GM21723 (cell line): Measurements from ENCODE around the gene ARFGAP1.

Experiments
- ATAC-seq: cut with Tn5 transposase; IDR thresholded peaks from one replicate; pipeline ENCODE4 v1.9.1; 2021; ENCODE audit warnings: mild to moderate bottlenecking, moderate library complexity; ENCODE audit not compliant: unreplicated experiment

ARFGAP1 gene

DNA sequence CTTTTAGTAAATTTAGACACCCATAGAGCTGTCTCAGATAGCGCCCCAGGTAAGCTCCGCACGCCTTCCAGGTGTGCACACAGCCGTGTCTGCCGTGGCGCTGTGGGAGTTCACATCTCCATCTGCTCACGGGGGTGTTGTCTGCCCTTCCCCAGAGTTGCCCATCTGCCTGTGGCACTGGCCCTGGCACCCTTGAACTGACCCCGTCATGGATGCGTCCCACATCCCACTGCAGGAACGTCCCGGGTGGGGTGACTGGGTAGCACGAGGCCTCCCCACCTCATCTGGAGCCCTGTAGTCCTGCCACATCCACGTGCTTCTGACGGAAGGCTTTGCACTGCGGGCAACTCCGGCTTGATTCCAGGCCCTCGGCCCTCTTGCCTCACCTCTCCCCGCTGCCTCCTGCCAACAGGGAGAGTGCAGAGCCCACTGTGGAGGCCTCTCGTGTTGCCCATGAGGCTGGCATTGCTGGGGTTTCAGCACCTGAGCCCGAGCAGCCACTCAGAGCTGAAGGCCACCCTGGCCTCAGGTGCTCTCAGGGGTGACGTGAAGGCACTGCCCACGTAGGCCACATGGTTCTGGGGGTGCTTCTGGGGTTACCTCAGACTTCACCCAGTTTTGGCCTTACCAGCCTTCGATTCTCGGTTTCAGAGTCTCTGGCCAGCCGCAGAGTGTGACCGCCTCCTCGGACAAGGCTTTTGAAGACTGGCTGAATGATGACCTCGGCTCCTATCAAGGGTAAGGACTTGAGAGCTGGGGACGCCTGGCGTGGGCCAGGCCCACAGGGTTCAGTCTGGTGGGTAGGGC lies 5.1 kb downstream of the ARFGAP1 start:
- no peak for ATAC-seq

DNA sequence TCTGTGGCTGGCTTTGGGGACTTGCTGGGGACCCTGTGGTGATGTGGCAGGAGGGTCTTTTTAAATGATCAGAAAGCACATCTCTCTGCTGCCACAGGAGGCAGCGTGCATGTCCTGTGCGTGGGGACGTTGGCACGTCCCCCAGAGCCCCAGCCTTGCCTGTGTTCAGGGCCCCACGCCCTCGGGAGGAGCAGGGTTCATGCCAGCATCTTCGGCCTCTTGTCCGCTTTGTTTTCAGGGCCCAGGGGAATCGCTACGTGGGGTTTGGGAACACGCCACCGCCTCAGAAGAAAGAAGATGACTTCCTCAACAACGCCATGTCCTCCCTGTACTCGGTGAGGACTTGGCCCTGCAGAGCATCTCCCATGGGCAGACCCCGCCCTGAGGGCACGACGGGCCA lies 6.0 kb downstream of the ARFGAP1 start:
- no peak for ATAC-seq

DNA sequence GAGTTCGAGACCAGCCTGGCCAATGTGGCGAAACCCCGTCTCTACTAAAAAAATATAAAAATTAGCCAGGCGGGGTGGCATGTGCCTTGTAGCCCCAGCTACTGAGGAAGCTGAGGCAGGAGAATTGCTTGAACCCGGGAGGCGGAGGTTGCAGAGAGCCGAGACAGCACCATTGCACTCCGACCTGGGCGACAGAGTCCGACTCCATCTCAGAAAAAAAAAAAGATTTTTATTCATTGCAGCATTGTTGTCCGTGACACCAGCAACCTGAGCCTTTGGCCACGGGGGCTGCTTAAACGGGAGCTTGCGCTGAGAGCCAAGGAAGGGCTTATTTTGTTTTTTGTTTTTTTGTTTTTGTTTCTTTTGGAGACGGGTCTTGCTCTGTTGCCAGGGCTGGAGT lies 7.3 kb downstream of the ARFGAP1 start:
- no peak for ATAC-seq

DNA sequence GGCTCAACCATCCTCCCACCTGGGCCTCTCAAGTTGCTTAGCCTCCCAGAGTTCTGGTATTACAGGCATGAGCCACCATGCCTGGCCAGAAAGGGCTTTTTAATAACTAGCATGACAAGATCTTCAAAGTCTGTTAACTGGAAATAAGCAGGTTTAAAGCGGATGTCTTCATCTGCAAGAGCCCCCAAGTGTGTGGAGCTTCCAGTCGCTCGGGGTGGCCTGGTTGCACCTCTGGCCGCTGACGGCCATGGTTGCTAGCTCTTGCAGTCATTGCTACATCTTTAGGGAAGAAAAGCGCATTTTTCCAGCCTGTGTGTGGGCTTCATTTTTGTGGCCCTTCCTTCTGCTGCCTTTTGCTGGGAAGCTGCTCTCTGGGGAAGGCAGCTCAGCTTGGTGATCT lies 7.8 kb downstream of the ARFGAP1 start:
- ATAC-seq: no peak

DNA sequence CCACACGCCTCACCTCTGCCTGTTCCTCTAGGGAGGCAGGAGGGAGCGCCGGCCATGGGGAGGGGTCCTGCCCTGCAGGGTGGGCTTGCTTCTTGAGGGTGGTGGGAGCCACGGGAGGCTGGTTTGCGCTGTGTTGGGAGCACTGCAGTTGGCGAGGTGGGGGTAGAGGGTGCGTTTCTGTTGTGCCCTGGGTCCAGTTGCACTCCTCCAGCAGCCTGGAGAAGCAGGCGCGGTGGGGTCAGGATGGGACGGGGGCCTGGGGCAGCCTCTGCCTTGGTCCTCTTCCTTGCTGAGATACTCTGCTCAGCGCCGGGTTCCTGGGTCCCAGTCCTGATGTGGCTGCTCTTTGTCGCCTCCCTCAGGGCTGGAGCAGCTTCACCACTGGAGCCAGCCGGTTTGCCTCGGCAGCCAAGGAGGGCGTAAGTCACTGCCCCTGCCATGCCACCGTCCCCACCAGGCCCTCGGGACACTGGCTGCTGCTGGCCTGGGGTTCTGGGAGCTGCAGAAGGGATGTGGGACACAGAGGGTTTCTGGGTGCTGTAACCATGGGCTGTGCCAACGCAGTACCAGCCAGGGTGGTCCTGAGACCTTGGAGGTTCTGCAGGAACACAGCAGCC lies 8.4 kb downstream of the ARFGAP1 start:
- ATAC-seq: no peak

DNA sequence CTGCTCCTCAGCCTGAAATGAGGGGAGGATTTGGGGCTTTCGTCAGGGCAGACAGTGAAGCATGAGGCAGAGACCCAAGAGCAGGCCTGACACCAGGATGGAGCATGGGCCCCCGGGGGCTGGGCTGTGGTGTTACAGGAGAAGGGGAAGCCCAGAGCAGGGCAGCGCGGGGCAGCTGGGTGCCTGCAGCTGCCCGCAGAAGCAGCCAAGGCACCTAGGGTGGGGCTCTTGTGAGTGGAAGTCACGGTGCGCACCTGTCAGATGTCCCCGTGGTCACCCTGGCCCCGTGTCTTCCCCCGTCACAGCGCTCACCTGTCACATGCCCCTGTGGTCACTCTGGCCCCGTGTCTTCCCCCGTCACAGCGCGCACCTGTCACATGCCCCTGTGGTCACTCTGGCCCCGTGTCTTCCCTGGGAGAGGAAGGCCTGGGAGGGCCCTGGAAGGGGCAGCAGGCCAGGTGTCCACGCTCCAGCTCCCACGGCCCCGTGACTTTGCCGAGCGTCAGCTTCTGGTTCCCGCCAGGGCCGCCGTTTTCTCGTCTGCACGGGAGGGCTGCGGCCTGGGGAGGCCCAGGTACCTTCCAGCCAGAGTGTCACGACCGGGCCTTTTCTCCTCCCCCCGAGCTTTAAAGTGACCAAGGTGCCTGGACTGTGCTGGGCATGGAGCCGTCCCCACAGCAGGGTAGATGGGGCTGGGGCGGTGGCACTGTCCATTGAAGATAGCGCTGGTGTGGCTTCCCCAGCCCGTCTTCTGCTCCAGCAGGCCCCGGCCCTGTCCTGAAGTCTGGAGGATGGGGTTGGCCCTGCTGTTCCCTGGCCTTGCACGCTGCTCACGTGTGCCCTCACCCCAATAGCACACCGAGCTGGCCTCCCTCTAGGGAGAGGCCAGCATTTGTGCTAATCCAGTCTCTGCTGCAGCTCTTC lies 9.4 kb downstream of the ARFGAP1 start:
- ATAC-seq: no peak

DNA sequence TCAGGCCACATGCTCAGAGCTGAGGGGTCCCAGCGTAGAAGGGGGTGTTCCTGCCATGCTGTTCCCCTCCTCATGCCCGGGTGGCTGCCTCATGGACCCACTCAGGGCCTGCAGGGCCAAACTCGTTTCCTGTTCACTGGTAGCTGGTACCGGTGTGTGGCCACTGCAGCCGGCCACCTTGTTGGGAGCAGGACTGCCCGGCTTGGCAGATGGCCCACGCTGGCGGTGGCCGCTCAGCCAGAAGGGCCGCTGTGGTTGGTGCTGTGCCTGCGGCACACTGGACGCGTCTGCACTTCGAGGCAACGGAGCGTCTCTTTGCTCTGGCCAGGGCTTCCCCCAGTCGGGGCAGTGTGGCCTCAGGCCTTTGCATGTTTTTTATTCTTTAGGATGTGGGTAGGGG lies 10.3 kb downstream of the ARFGAP1 start:
- ATAC-seq: no peak

DNA sequence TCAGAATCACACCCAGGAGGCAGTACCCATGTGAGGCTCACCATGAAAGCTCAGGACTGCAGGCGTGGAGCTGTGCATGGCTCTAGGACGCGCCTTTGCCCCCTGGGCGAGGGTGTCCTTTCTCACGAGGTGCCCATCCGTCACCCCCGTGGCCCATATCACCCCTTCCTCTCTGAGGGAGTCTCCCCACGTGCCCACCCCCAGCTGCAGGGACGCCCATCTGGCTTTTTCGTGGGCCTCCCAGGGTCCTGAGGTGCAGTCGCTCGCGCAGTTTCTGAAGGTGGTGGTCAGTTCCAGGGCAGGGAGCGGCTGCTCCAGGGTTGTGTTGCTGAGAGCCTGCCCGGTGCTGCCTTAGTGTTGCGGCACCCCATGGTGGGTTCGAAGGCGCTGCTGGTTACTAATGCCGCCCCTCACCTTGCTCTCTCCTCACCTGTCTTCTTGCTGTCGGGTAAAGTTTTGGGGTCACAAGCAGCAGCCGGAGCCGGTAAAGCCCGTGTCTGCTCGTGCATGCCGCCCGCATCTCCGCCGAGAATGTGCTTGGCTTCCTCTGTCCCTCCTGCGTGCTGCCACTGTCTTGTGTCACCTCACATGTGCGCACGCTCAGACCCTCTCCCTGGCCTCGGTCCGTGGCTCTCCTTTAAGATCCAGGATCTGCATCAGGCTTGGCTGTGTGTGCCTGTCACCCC lies 10.9 kb downstream of the ARFGAP1 start:
- no peak for ATAC-seq

DNA sequence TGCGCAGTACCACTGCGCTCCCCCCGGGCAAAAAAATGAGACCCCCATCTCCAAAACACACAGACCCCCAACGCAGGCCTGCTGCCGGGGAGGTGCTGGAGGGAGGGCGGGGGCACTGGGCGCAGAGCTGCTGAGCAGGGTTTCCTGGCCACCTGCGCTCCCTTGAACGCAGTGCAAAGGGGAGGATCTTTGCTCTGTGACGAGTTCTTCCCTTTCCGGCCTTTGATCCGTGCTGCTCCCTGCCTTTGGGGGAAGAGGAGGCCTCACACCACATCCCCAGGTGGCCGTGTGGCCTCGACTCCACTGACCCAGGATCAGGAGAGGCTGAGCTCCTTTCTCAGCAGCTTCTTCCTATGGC lies 11.4 kb downstream of the ARFGAP1 start:
- no peak for ATAC-seq

DNA sequence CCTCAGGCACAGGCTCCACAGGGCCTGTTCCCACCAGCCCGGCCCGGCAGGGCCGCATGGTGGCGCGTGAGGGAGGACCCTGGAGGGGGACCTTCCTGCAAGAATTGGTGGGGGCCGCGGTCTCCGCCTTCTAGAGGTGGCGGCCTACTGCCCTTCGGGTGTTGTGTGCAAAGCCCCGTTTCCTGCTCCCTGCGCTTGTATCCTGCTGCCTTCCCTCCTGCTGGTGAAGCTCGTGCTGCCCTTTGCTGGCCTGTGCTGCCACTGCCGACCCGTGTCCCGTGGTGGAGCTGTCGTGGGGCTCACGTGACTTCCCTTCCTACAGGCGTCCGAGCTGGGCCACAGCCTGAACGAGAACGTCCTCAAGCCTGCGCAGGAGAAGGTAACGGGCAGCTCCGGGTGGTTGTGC lies 11.9 kb downstream of the ARFGAP1 start:
- ATAC-seq: no peak

DNA sequence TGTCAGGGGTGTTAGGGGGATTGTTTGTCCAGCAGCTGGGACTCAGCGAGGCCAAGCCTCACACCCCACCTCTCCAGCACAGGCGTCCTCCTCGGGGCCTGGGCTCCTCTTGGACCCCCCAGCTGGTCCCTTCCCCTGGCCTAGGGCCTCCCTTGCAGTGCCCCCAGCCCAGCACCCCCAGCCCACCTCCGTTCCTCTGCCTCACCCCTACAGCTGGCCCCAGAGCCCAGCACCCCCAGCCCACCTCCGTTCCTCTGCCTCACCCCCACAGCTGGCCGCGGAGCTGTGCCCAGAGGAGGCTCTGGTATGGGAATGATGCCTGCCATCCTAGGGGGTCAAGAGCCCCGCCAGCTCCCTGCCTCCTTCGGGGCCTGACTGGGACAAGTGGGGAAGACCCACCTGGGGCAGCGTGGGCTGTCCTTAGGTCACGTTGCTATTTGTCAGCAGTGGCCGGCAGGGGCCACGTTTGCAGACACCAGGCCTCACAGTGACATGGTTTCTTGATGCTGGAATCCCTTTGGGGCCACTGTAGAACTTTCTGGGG lies 12.4 kb downstream of the ARFGAP1 start:
- ATAC-seq: no peak

DNA sequence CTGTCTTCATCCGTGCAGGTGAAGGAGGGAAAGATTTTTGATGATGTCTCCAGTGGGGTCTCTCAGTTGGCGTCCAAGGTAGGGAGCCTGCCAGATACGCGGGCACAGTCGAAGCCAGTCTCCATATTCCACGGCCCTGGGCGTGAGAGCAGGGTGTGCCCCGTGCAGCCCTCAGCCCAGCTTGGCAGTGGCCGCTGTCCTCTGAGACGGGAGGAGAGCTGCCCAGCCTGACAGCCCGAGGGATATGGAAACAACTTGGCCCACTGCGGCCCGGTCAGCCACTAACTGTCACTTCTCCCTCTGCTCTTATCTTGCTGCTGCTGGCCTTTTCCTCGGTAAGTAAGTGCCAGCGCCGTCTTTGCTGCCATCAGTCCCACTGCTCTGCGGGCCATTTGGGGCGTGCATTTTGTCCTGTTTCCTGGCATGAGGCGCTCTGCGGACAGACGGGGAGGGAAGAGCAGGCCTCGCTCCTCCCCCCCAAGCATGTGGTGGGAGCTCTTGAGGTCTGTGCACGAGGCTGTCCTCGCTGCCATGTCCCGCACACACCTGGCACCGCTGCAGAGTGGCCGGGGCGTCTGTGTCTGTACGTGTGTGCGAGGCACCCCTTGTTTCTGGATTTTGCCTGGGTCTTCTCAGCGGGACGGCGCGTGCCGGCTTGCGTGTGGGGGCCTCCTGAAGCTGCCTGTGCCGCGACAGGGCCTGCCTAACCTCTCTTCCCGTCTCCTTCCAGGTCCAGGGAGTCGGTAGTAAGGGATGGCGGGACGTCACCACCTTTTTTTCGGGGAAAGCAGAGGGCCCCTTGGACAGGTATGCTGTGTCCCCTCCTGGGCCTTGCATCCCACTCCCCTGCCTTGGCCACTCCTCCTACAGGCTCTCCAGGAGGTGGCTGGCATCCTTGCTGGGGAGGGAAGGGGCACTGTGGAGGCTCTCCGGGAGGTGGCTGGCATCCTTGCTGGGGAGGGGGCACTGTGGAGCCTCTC lies 13.3 kb downstream of the ARFGAP1 start:
- ATAC-seq: no peak

DNA sequence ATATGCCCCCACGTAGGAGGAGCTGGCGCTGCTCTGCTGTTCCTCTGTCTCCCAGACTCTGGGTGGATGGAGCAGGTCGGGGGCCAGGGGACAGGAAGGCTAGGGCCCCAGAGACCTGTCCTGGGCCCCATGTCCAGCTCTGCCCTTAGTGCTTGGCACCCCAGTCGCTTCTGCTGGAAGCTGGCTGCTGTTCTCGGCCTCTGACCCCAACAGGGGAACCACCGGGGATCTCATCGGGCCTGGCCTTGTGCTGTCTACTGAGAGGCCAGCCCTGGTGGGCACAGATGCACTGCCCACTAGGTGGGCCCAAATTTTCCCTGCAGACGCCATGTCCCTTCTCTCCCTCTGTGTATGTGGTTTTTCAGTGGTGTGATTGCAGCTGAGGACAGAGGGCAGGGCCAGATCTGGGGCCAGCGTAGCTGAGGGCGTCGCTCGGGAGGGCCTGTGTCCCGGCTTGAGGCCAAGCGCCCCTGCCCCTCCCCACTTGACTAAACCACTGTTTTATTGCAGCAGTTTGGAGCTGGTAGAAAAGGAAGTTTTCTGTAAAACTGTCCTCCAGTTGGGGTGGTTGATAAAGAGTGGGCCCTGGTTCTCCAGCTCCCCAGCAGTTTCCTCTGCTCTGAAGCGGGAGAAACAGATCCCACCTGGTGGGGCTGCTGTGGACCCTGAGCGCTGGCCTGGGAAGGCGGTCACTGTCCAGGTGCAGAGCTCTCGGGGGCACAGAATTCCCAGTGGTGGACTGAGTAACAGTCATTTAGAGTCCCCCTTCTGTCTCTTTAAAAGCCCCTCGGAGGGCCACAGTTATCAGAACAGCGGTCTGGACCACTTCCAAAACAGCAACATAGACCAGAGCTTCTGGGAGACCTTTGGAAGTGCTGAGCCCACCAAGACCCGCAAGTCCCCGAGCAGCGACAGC lies 14.4 kb downstream of the ARFGAP1 start:
- no peak for ATAC-seq

DNA sequence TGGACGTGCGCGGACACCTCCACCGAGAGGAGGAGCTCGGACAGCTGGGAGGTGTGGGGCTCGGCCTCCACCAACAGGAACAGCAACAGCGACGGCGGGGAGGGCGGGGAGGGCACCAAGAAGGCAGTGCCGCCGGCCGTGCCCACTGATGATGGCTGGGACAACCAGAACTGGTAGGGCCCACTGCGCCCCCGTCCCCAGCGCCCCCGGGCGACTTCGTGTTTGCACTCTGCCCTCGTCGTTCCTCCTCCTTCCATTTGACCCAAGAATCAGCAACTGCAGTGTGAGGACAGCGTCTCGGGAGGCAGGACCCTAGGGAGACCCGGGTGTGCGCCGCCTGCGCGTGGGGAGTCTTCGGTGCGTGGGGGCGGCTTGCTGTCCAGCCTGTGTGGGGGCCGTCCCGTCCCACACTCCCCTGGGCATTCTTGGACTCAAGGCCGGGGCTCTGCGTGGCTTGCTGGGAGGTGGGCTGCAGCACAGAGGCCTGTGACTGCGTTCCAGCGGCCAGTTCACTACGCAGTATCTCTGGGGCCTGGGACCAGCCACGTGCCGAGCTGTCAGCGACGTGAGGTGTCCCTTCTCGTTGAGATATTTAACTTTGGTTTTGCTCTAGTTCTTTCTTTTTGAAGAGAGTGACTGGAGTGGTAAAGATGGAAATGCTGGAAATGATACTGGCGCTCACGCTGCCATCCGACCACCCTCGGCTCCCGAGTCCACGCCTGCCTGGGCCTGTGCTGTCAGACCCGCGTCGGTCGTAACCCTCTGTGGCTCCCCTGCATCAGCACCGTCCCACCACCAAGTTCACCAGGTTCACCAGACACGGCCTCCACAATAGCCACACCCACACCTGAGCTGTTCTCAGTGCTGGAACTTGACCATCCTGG lies 15.3 kb downstream of the ARFGAP1 start:
- no peak for ATAC-seq

DNA sequence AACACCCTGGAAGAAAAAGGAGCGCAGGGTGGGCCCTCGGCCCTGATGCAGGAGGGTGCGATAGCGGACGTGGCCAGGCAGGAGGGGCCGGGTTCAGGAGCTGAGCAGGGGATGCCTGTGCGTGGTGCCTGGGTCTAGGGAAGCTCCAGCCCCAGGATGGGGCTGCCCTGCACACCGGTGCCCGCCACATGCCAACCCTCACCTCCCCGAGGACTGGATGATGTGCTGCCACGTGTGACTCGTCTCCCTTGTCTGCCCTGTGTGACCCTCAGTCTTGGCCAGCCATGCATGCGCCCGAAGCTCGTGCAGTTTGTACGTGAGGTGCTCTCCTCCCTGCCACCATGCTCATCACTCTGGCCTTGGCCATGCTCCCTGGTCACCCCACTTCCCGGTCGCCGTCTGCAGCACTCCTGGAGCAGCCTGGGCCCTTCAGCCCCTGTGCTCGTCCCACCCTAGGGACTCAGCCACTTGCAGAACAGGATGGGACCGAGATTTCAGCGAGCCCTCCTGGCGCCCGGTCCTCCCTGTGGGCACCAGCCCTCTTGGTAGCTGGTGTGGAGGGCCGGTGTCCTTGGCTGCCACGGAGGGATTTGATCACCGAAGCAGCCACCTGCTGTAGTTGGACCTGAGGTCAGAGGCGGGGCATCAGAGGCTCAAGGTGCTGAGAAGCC lies 16.1 kb downstream of the ARFGAP1 start:
- no peak for ATAC-seq

DNA sequence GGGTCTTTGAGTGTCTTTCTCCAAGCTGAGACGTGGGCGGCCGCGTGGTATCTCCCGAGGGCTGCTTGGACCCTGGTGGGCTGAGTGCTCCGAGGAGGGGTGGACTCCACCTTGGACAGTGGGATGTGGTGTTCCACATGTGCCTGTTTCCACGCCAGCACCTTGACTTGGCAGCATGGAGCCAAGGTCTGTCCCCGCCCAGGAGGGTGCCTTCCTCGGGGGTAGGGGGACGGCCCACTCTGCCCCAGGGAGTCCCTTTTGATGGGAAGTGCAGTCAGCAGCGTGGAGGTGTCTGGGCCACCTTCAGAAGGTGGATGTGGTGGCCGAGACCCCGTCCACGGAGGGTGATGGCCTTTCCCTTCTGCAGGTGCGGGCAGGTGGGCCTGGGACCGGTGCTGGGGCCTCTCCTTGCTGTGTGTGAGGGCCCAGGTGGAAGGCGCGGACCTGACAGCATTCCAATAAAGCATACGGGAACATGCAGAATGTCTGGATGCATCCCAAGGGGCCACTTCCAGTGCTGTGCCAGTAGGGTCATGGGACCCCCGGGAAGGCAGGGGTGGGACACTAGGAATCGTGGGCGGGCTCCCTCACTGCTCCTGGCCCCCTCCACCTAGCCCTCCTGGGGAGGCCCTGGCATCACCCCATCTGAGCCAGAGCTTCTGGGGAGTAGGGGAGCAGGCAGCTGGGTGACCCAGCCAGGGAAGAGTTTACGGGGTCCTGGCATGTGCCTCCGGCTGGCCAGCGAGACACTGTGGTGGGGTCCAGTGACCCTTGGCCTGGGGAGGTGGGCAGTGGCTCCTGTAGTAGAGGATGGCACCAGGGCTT lies 16.9 kb downstream of the ARFGAP1 start:
- ATAC-seq: no peak
